HCT116 (cell line): Measurements from ENCODE around the gene MYLIP. TPM values are rescaled to one million over a fixed set of nuclear protein-coding genes. Genes with fewer than 3 reads are reported as not detected.

Experiments
- ATAC-seq: fragments of 200-7000 bp; cut with Tn5 transposase; 2 replicates; pipeline ENCODE4 v1.9.1; 2020; ENCODE audit warnings: mild to moderate bottlenecking, moderate library complexity
- BruUV-seq: library from RNA; stranded (reverse); fragments of 400-500 nt; replicated peaks from 2 replicates; lab custom pipeline; 2021; lab: Mats Ljungman, UMichigan
- CTCF ChIA-PET: fragments of 300-600 bp; sonication (Branson Sonifier 250); formaldehyde crosslinking; loops from one replicate; lab custom pipeline; 2021; ENCODE audit warnings: antibody characterized with exemption; lab: Charles Lee
- POLR2A ChIA-PET: fragments of 300-600, 350-600 bp; sonication (Branson Sonifier 250); formaldehyde crosslinking; loops from one replicate; lab custom pipeline; 2021; ENCODE audit warnings: antibody characterized with exemption; lab: Charles Lee
- RAD21 ChIA-PET, 2 experiments: fragments of 300-600 bp; sonication (Branson Sonifier 250); formaldehyde crosslinking; loops; one replicate each; lab custom pipeline; 2023; ENCODE audit warnings: low total read pairs in 2 of 2; ENCODE audit not compliant: uncharacterized antibody in 2 of 2, unreplicated experiment in 2 of 2, low non-redundant PET in 1 of 2; lab: Charles Lee
- DNase-seq: peaks from one replicate; pipeline ENCODE4 v3.0.0-alpha.2; 2010; ENCODE audit warnings: low read depth, low spot score
- H2AFZ ChIP-seq: fragments of 200-600 bp; shearing (Covaris generic), sonication (generic); 2 replicates; pipeline ENCODE4 v1.6.1; 2017; ENCODE audit warnings: low read depth, mixed run types, mixed read lengths, antibody characterized with exemption, low read length; ENCODE audit not compliant: poor library complexity, severe bottlenecking
- H3K27ac ChIP-seq: 2 replicates; pipeline ENCODE4 v1.5.1; 2012; ENCODE audit warnings: low read depth, low read length
- H3K27me3 ChIP-seq: fragments of 200-600 bp; sonication (generic); 2 replicates; pipeline ENCODE4 v1.6.1; 2016; ENCODE audit warnings: mixed run types, low read length, mixed read lengths; ENCODE audit not compliant: insufficient read depth
- H3K36me3 ChIP-seq, 2 experiments: fragments of 200-500 bp in 1 of 2; fragments of 200-600 bp in 1 of 2; sonication (Bioruptor generic) in 1 of 2; sonication (generic) in 1 of 2; 2 replicates each; pipeline versions ENCODE4 v1.5.1 to v1.6.1; 2014 to 2016; ENCODE audit warnings: low read length in 2 of 2, inconsistent platforms in 1 of 2, mixed read lengths in 1 of 2, mixed run types in 1 of 2; ENCODE audit not compliant: insufficient read depth in 2 of 2, control insufficient read depth in 1 of 2
- H3K4me1 ChIP-seq, 2 experiments: fragments of 200-600 bp in 1 of 2; sonication (generic) in 1 of 2; 2 replicates each; pipeline versions ENCODE4 v1.5.1 to v1.6.1; 2012 to 2017; ENCODE audit warnings: low read length in 2 of 2, inconsistent platforms in 1 of 2, mild to moderate bottlenecking in 1 of 2, mixed read lengths in 1 of 2, mixed run types in 1 of 2, moderate library complexity in 1 of 2; ENCODE audit not compliant: insufficient read depth in 2 of 2, control insufficient read depth in 1 of 2
- H3K4me2 ChIP-seq: fragments of 200-600 bp; sonication (generic); 2 replicates; pipeline ENCODE4 v1.6.1; 2017; ENCODE audit warnings: mixed run types, low read length, mixed read lengths
- H3K4me3 ChIP-seq, 2 experiments: fragments of 200-600 bp in 1 of 2; sonication (generic) in 1 of 2; replicated peaks in 1 of 2; 2 replicates each; pipeline ENCODE4 v1.5.1; 2011 to 2016; ENCODE audit warnings: low read length in 2 of 2, control low read depth in 1 of 2, low read depth in 1 of 2, mild to moderate bottlenecking in 1 of 2, mixed read lengths in 1 of 2, mixed run types in 1 of 2
- H3K79me2 ChIP-seq: fragments of 200-600 bp; sonication (generic); 2 replicates; pipeline ENCODE4 v1.6.1; 2017; ENCODE audit warnings: mild to moderate bottlenecking, mixed run types, low read length, moderate library complexity, mixed read lengths; ENCODE audit not compliant: insufficient read depth
- H3K9ac ChIP-seq: fragments of 200-600 bp; sonication (generic); 2 replicates; pipeline ENCODE4 v1.6.1; 2016; ENCODE audit warnings: low read length, mixed read lengths
- H3K9me2 ChIP-seq: fragments of 200-600 bp; sonication (generic), shearing (Covaris generic); 2 replicates; pipeline ENCODE4 v1.6.1; 2017; ENCODE audit warnings: mixed run types, mild to moderate bottlenecking, moderate library complexity; ENCODE audit not compliant: insufficient read depth
- H3K9me3 ChIP-seq, 2 experiments: fragments of 200-500 bp in 1 of 2; fragments of 200-600 bp in 1 of 2; sonication (Bioruptor generic) in 1 of 2; sonication (generic) in 1 of 2; 2 replicates each; pipeline ENCODE4 v1.6.1; 2014 to 2017; ENCODE audit warnings: low read length in 2 of 2, mixed read lengths in 2 of 2, inconsistent platforms in 1 of 2, low read depth in 1 of 2, mild to moderate bottlenecking in 1 of 2, mixed run types in 1 of 2, moderate library complexity in 1 of 2; ENCODE audit not compliant: control insufficient read depth in 1 of 2, insufficient read depth in 1 of 2
- H4K20me1 ChIP-seq: fragments of 200-600 bp; sonication (generic), shearing (Covaris generic); 2 replicates; pipeline ENCODE4 v1.6.1; 2017; ENCODE audit warnings: mixed run types, mild to moderate bottlenecking, moderate library complexity; ENCODE audit not compliant: insufficient read depth
- EZH2phosphoT487 ChIP-seq: fragments of 200-600 bp; IDR thresholded peaks from 2 replicates; pipeline ENCODE4 v1.6.1; 2018; ENCODE audit warnings: antibody characterized with exemption, borderline replicate concordance
- FOSL1 ChIP-seq: IDR thresholded peaks from 2 replicates; pipeline ENCODE4 v1.6.1; 2012; ENCODE audit warnings: low read depth
- POLR2AphosphoS5 ChIP-seq: IDR thresholded peaks from 2 replicates; pipeline ENCODE4 v1.6.1; 2011; ENCODE audit warnings: mild to moderate bottlenecking, low read depth, low read length, moderate library complexity
- REST ChIP-seq: IDR thresholded peaks from 2 replicates; pipeline ENCODE4 v1.6.1; 2012; ENCODE audit warnings: low read depth
- SP1 ChIP-seq: IDR thresholded peaks from 2 replicates; pipeline ENCODE4 v1.6.1; 2012; ENCODE audit warnings: low read depth
- ZBTB33 ChIP-seq: IDR thresholded peaks from 2 replicates; pipeline ENCODE4 v1.6.1; 2011; ENCODE audit warnings: mild to moderate bottlenecking, low read length, moderate library complexity; ENCODE audit not compliant: insufficient replicate concordance; ENCODE audit errors: extremely low read depth
- intact Hi-C: fragments of 100-400 bp; cut with micrococcal nuclease; formaldehyde crosslinking; loops from 2 replicates; pipeline ENCODE4 v1.10.0; 2022
- total RNA-seq: library from RNA; stranded (reverse); gene quantifications from one replicate; pipeline ENCODE4 v1.2.1, GENCODE V29; 2021; ENCODE audit not compliant: unreplicated experiment

Gene MYLIP
- total RNA-seq, 1 experiment from 2014 or later, result 10.6 TPM

- Histone ChIP-seq H4K20me1 (no peaks in the 10 kb centered on the region), H3K4me1 (peaks cover 16 to 23% of the 10 kb centered on the region in 2 experiments), H3K9me2 (no peaks in the 10 kb centered on the region), H3K9me3 (no peaks in the 10 kb centered on the region), H3K4me3 (peak overlapping the region in 1 of 2 experiments; percentile 84; a peak in 1 of 4 replicates), H3K27me3 (no peaks in the 10 kb centered on the region), H3K36me3 (0 out of 4 replicates have a peak, but pooled peaks cover 0 to 2% of the 10 kb centered on the region in 2 experiments), H2AFZ (no peak overlapping the region), H3K4me2 (peak overlapping the region; percentile 88), H3K27ac (peak overlapping the region; percentile 79; the same call in 1 of the 2 replicates), H3K9ac (no peak overlapping the region; the same call in 1 of the 2 replicates), H3K79me2 (peaks cover 30% of the 10 kb centered on the region)
- DNase-seq (no peak), ATAC-seq (no peak)
- ChIA-PET RAD21 (no interaction called here), POLR2A (interaction anchor here (0.8 to 1.1 kb wide), 2 partner anchors 11 to 440 kb away, joined by 3 read pairs; no protein-coding TSS in a partner anchor), CTCF (interaction anchor here (1.5 kb wide), 1 partner anchor 440 kb away, joined by 7 read pairs; no protein-coding TSS in a partner anchor)
- BruUV-seq, result no TSS peak
- intact Hi-C loops, result no loop called here
- TF ChIP-seq POLR2AphosphoS5 (no peak), FOSL1 (no peak), REST (no peak), ZBTB33 (no peak), EZH2phosphoT487 (no peak), SP1 (0 out of 2 replicates have a peak, but pooled peaks have one; percentile 6)
These were observed 2.1 kb downstream of the MYLIP start for GRCh38 chr6:16130932-16131387.
